Transverse colon (tissue), 4 donors: ENCODE results near the gene CABLES2.

ENCODE experiments used
- POLR2A ChIP-seq: fragments of 450-650 bp; IDR thresholded peaks from one replicate; pipeline ENCODE4 v1.6.1; 2016; ENCODE audit warnings: antibody characterized with exemption, mild to moderate bottlenecking, moderate library complexity
- POLR2AphosphoS5 ChIP-seq, 3 donors: sonication (generic); formaldehyde crosslinking; IDR thresholded peaks; one replicate each; pipeline ENCODE4 v1.6.1; 2016; ENCODE audit warnings: antibody characterized with exemption in 3 of 3
- TF ChIP-seq, protein P1 (sequence below), 5 experiments: fragments of 200-600 bp in 3 of 5; fragments of 450-650 bp in 2 of 5; sonication (generic) in 3 of 5; IDR thresholded peaks; 1 replicate in 2 of 5; 2 replicates in 3 of 5; pipeline ENCODE4 v1.5.1; 2016 to 2017; ENCODE audit warnings: antibody characterized with exemption in 5 of 5, inconsistent platforms in 3 of 5, mild to moderate bottlenecking in 2 of 5, moderate library complexity in 1 of 5

DNA sequence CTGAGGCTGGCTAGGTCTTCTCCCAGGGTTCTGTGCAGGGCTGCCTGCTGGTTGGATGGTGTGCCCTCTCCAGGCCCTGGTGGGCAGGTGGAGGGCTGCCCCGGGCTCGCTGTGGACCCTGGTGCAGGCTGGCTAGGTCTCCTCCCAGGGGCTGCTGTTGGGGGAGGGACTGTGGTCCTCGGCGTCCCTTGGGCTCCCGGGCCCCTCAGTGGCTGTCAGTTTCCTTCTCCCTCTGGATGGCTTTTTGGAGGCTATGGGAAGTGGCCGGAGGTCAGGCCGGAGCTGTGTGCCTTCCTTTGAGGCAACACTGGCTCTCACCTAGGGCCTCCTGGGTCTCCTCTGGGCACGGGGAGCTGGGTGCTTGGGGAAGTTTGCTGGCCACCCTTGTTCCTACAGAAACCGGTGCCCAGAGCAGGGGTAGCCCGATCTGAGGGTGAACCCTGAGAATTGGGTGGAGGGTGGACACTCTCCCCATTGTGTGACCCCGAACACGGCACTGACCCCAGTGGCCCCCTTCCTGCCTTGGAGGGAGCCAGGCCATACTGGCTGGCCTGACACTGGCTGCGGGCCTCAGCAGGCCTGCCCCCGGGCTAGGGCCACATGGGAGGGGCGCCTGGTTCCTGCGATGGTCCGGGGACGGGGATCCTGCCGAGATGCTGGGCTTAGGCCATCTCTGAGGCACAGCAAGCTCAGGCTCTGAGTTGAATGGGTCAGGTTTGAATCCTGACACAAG lies 3.8 kb upstream of the CABLES2 start:
- TF ChIP-seq POLR2AphosphoS5 (IDR thresholded peaks at IDR 0.05), result no peak
- TF ChIP-seq, protein P1, sequence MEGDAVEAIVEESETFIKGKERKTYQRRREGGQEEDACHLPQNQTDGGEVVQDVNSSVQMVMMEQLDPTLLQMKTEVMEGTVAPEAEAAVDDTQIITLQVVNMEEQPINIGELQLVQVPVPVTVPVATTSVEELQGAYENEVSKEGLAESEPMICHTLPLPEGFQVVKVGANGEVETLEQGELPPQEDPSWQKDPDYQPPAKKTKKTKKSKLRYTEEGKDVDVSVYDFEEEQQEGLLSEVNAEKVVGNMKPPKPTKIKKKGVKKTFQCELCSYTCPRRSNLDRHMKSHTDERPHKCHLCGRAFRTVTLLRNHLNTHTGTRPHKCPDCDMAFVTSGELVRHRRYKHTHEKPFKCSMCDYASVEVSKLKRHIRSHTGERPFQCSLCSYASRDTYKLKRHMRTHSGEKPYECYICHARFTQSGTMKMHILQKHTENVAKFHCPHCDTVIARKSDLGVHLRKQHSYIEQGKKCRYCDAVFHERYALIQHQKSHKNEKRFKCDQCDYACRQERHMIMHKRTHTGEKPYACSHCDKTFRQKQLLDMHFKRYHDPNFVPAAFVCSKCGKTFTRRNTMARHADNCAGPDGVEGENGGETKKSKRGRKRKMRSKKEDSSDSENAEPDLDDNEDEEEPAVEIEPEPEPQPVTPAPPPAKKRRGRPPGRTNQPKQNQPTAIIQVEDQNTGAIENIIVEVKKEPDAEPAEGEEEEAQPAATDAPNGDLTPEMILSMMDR (IDR thresholded peaks at IDR 0.05), result no peak
- TF ChIP-seq POLR2A, result no peak
